GM19193 (cell line): ENCODE measurements around the gene MOB2.

Experiments used
- POLR2A ChIP-seq: IDR thresholded peaks from 4 replicates; pipeline ENCODE4 v1.6.1; 2011; ENCODE audit not compliant: insufficient read depth, insufficient read length; ENCODE audit errors: extremely low read depth

Gene MOB2

DNA sequence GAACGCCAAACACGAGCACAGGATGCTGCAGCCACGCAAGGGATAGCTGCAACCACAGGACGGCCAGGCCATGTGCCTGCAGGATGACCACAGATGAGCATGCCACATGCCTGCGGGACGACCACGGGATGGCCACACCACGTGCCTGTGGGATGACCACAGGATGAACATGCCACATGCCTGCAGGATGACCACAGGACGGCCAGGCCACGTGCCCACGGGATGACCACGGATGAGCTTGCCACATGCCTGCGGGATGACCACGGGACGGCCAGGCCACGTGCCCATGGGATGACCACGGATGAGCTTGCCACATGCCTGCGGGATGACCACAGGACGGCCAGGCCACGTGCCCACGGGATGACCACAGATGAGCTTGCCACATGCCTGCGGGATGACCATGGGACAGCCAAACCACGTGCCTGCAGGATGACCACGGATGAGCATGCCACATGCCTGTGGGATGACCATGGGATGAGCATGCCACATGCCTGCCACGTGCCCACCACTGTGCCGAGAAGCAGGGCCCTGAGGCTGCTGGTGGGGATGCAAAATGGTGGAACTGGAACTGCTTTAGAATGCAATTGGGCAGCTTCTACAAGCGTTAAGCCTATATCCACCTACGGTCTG lies 12.8 kb upstream of the MOB2 start:
- TF ChIP-seq POLR2A = no peak

DNA sequence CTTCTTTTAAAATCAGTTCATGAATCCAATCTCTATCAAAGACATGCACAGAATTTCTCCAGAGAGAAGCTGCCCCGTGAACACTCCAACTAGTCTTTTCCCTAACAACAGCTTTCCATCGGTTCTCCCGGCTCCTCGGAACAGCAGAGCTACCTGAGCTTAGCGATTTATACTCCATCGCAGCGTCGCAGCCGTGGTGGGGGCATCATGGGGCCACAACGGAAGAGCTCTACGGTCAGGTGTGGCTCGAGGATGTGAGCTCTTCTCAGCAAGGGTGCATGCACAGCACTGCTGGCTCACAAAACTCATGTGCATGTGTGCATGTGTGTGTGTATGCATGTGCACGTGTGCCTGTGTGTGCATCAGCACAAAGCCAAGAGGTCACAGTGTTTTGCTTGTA lies 11.7 kb upstream of the MOB2 start:
- TF ChIP-seq POLR2A = no peak

DNA sequence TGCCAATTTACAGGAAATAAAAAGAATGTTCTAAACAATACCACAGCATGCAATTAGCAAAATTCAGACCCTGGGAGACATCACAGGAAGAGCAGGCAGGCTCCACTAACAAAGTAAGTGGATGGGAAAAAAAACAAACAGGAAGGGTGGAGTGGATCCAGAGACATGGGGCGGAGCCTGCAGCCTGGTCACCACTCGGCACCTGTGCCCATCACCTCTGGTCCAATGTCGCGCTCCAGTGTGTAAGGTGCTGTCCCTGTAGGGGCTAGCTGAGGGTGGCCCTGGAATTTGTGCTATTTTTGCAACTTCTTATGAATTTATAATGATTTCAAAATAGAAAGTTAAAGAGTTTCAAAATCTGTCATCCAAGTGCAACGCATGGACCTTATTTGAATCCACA lies 11.0 kb upstream of the MOB2 start:
- no peak for TF ChIP-seq POLR2A

DNA sequence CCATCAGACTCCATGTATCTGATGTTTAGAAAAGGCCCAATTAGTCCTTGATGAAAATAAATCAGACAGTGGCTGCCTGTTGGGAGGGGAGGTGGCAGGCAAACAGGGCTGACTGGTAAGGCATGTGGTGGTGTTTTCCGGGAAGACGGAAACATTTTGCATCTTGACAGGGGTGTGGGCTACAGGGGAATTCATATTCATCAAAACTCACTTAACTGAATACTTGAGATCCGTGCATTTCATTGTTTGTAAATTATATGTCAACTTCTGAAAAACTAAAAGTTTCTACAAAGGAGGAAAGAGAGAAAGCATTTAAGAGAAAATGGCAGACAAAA lies 10.1 kb upstream of the MOB2 start:
- TF ChIP-seq POLR2A = no peak

DNA sequence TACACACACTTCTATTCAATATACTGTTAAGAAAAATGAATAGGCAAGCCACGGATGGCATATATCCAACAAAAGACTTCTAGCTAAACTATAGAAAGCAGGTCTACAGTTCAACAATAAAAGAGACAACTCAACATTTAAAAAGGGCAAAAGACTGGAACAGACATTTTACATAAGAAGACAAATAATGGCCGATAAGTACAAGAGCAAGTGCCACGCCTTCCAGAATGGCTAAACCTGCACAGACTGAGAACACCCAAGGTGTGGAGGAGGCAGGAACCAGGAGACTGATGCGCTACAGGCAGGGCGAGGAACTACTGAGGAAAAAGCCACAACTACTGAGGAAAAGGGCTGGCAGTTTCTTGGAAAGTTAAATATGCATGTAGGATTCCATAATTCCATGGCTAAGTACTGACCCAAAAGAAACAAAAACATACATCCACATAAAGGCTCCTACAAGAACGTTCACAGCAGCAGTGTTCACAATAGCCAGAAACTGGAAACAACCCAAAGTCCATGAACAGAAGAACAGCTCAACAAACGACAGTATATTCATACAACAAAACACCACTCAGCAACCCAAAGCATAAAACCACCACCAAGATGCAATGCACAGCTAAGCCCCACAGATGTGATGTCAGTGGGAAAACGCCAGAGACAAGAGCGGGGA lies 9.6 kb upstream of the MOB2 start:
- TF ChIP-seq POLR2A = no peak

- TF ChIP-seq POLR2A = no peak
Observed at GRCh38 chr11:1494650-1495049, 8.1 kb upstream of the MOB2 start.

DNA sequence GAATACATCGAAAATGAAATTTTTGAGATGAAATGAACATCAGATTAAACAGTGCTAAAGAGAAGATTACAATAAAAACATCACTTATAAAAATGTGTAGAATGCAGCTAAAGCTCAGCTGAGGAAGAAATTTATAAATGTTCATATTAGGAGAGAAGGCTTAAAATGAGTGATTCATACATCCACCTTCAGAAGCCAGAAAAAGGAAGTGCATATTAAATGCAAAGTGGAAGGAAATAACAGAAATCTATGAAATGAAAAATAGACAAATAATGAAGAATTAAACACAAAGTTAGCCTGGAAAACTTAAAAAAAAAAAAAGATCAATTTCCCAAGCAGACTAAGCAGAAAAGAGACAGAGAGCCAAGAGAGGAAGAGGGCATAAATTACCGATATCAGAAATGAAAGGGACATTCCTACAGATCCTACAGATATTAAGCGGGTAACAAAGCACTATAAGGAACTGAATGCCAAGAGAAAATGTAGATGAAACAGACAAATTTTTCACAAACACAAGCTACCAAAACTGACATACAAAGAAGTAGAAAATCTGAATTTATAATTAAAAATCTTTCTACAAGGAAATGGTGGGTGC lies 7.2 kb upstream of the MOB2 start:
- no peak for TF ChIP-seq POLR2A

DNA sequence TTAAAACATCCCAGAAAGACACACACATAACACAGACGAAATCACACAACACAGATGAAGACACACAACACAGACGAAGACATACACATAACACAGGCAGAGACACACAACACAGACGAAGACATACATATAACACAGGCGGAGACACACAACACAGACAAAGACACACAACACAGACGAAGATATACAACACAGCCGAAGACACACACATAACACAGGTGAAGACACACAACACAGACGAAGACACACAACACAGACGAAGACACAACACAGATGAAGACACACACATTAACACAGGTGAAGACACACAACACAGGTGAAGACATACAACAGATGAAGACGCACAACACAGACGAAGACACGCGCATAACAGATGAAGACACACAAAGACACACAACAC lies 4.8 kb upstream of the MOB2 start:
- no peak for TF ChIP-seq POLR2A

- no peak for TF ChIP-seq POLR2A
Observed at GRCh38 chr11:1490651-1491050, 4.1 kb upstream of the MOB2 start.

- TF ChIP-seq POLR2A = no peak
Observed at GRCh38 chr11:1488575-1489180, 2.1 kb upstream of the MOB2 start.

DNA sequence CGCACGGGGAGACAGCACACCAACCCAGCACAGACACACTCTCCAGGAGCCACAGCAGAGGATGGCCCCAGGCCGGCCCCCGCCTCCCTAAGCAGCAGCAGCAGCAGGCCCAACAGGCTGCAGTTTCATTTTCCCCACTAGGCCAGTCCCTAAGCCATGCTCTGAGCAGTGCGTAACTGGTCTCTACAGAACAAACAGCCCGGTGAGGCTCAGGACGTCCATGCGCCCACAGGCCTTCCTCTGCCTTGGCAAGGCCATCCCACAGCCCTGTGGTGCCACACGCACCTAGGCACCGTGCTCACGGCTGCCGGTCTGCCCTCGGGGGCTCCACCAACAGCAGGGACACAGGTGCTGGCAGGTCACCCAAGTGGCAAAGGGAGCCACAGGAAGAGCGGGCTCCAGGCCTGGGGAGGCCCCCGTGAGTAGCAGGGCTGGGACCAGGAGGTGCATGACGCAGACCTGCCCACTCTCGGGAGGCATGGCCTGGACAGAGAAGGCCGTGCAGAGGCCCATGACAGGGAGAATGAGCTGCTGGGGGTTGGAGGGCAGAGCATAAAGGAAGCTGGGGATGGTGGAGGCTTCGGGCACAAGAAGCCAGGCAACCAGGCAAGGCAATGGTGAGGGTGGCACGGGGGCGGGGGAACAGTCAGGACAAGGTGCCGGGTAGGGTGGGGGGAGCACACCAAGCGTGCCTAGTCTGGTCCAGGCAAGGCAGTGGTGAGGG lies 1.4 kb upstream of the MOB2 start:
- no peak for TF ChIP-seq POLR2A

DNA sequence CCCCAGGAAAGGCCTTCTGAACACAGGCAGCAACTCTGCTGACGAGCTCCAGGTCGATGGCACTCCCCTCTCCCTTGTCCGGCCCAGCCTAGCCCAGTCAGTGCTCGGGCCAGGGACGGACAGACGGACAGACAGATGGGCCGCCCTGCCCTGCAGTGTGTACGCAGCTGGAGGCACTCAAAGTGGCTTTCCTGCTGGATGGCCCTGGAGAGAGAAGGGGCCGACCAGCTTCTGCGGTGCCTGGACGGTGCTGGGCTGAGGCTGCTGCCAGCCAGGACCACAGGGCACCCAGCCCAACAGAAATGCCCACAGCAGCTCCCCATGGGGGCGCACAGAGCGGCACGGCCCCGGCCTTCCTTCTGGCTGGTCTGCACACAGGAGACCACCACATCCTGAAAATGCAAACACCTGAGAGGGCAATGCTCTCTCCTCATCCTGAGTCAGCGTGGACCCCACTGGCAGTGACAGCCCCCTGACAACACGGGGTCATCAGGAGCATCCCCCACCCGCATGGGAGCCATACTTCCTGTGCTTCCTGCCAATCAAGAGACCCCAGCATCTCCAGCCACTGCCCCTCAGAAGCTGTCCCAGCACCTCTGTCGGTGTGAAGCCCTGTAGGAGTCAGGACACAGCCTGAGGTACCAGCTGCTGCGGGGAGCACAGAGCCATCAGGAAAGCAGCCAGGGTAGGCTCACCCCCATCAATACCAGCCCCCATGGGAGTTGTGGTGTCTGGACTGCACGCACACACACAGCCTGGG lies 692 bp upstream of the MOB2 start:
- no peak for TF ChIP-seq POLR2A

GRCh38 chr11:1485504-1485885 lies 1.1 kb downstream of the MOB2 start:
- TF ChIP-seq POLR2A = no peak

GRCh38 chr11:1484695-1485503 lies 1.7 kb downstream of the MOB2 start:
- no peak for TF ChIP-seq POLR2A
